ENCODE data around the gene FOXQ1.

DNA sequence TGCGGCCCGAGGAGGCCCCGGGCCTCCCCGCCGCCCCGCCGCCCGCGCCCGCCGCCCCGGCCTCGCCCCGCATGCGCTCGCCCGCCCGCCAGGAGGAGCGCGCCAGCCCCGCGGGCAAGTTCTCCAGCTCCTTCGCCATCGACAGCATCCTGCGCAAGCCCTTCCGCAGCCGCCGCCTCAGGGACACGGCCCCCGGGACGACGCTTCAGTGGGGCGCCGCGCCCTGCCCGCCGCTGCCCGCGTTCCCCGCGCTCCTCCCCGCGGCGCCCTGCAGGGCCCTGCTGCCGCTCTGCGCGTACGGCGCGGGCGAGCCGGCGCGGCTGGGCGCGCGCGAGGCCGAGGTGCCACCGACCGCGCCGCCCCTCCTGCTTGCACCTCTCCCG lies 1.5 kb downstream of the FOXQ1 start:
- TF ChIP-seq ZFX (IDR thresholded peaks at IDR 0.05; ENCODE audit: borderline replicate concordance): no peak
- TF ChIP-seq, protein P1, sequence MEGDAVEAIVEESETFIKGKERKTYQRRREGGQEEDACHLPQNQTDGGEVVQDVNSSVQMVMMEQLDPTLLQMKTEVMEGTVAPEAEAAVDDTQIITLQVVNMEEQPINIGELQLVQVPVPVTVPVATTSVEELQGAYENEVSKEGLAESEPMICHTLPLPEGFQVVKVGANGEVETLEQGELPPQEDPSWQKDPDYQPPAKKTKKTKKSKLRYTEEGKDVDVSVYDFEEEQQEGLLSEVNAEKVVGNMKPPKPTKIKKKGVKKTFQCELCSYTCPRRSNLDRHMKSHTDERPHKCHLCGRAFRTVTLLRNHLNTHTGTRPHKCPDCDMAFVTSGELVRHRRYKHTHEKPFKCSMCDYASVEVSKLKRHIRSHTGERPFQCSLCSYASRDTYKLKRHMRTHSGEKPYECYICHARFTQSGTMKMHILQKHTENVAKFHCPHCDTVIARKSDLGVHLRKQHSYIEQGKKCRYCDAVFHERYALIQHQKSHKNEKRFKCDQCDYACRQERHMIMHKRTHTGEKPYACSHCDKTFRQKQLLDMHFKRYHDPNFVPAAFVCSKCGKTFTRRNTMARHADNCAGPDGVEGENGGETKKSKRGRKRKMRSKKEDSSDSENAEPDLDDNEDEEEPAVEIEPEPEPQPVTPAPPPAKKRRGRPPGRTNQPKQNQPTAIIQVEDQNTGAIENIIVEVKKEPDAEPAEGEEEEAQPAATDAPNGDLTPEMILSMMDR (IDR thresholded peaks at IDR 0.05): no peak

Measured in 22Rv1 (cell line).